ENCODE measurements around the gene ADNP2. TPM values are rescaled to one million over a fixed set of nuclear protein-coding genes. Genes with fewer than 3 reads are reported as not detected.

Gene ADNP2
- total RNA-seq, 1 experiment from 2014 or later = 10.8 TPM

- DNase-seq (ENCODE audit: low read depth) = no peak
These were observed 79.8 kb downstream of the ADNP2 start for GRCh38 chr18:80188643-80189530.

GRCh38 chr18:80189531-80189865 lies 80.4 kb downstream of the ADNP2 start:
- DNase-seq (ENCODE audit: low read depth) = no peak

Other genes starting within 250 kb of the ADNP2 start
- gene SLC66A2, start 157.6 kb upstream of the ADNP2 start, total RNA-seq (2014; rRNA removed; shearing (Covaris generic)) = 7.6 and 11.3 TPM in 2 replicates
- gene HSBP1L1, start 144.6 kb upstream of the ADNP2 start, total RNA-seq (2014; rRNA removed; shearing (Covaris generic)) = 0.18 and 0.69 TPM in 2 replicates
- 91.5 and 160 TPM in 2 replicates for gene TXNL4A, start 120.7 kb upstream of the ADNP2 start, total RNA-seq (2014; rRNA removed; shearing (Covaris generic))
- 19.9 and 22.6 TPM in 2 replicates for gene RBFA, start 74.8 kb upstream of the ADNP2 start, total RNA-seq (2014; rRNA removed; shearing (Covaris generic))
- 0.98 and 1.3 TPM in 2 replicates for gene PARD6G, start 138.3 kb downstream of the ADNP2 start, total RNA-seq (2014; rRNA removed; shearing (Covaris generic))